HepG2 (cell line): ENCODE data around the gene CDK10. TPM values are rescaled to one million over a fixed set of nuclear protein-coding genes. Genes with fewer than 3 reads are reported as not detected.

Experiments
- ATAC-seq: fragments of 200-7000 bp; cut with Tn5 transposase; 3 replicates; pipeline ENCODE4 v1.9.1; 2020; ENCODE audit warnings: mild to moderate bottlenecking, moderate library complexity
- BruUV-seq: library from RNA; stranded (reverse); fragments of 400-500 nt; replicated peaks from 2 replicates; lab custom pipeline; 2021; lab: Mats Ljungman, UMichigan
- CTCF ChIA-PET: fragments of 300-600 bp; formaldehyde crosslinking; extraction: SDS; loops from one replicate; lab custom pipeline; 2021; ENCODE audit warnings: low total read pairs, inconsistent platforms, low intra/inter-chr PET ratio; lab: Yijun Ruan, JAX
- POLR2A ChIA-PET: fragments of 350-600 bp; sonication (Branson Sonifier 250); formaldehyde crosslinking; loops from one replicate; lab custom pipeline; 2020; ENCODE audit warnings: antibody characterized with exemption, inconsistent platforms; lab: Yijun Ruan, JAX
- DNase-seq: peaks from one replicate; pipeline ENCODE4 v3.0.0-alpha.2; 2015; ENCODE audit warnings: low spot score
- FAIRE-seq: peaks from 3 replicates; lab custom pipeline; 2011; peaks lifted over from hg19 to GRCh38; lab: Jason Lieb, UNC
- H2AFZ ChIP-seq: one replicate; pipeline ENCODE4 v1.6.1; 2011; ENCODE audit warnings: low read length, inconsistent platforms
- H3K27ac ChIP-seq: fragments of 300-600 bp; 3 replicates; pipeline ENCODE4 v1.8.0; 2011; ENCODE audit warnings: mixed run types, mild to moderate bottlenecking, mixed read lengths, low read length, inconsistent platforms; ENCODE audit not compliant: insufficient read depth; ENCODE audit errors: extremely low read length
- H3K27me3 ChIP-seq, 2 experiments: fragments of 200-600 bp in 1 of 2; 2 replicates in 1 of 2; 3 replicates in 1 of 2; pipeline versions ENCODE4 v1.6.0 to v1.8.0; 2011; ENCODE audit warnings: low read length in 2 of 2, mild to moderate bottlenecking in 2 of 2, moderate library complexity in 2 of 2, inconsistent platforms in 1 of 2; ENCODE audit not compliant: insufficient read depth in 2 of 2, control insufficient read depth in 1 of 2
- H3K36me3 ChIP-seq, 2 experiments: fragments of 200-600 bp in 1 of 2; replicated peaks in 1 of 2; 2 replicates in 1 of 2; 3 replicates in 1 of 2; pipeline versions ENCODE4 v1.5.1 to v1.8.0; 2011; ENCODE audit warnings: low read length in 2 of 2, inconsistent platforms in 1 of 2; ENCODE audit not compliant: insufficient read depth in 2 of 2, control insufficient read depth in 1 of 2
- H3K4me1 ChIP-seq: 2 replicates; pipeline ENCODE4 v1.5.1; 2012; ENCODE audit warnings: low read length, inconsistent platforms; ENCODE audit not compliant: insufficient read depth
- H3K4me2 ChIP-seq: 2 replicates; pipeline ENCODE4 v1.6.0; 2011; ENCODE audit warnings: low read depth, low read length, inconsistent platforms
- H3K4me3 ChIP-seq, 3 experiments: fragments of 200-600 bp in 1 of 3; sonication (generic), shearing (Covaris generic) in 1 of 3; replicated peaks in 1 of 3; 2 replicates each; pipeline ENCODE4 v1.5.1; 2011 to 2016; ENCODE audit warnings: low read length in 3 of 3, inconsistent platforms in 2 of 3, low read depth in 2 of 3, mild to moderate bottlenecking in 2 of 3, control low read depth in 1 of 3, mixed read lengths in 1 of 3; ENCODE audit not compliant: insufficient read depth in 1 of 3
- H3K79me2 ChIP-seq: one replicate; pipeline ENCODE4 v1.6.1; 2011; ENCODE audit warnings: low read length, inconsistent platforms; ENCODE audit not compliant: insufficient read depth
- H3K9ac ChIP-seq: 2 replicates; pipeline ENCODE4 v1.6.0; 2011; ENCODE audit warnings: mild to moderate bottlenecking, low read depth, low read length, inconsistent platforms; ENCODE audit not compliant: insufficient read depth
- H3K9me3 ChIP-seq: 2 replicates; pipeline ENCODE4 v1.5.1; 2012; ENCODE audit warnings: mild to moderate bottlenecking, low read length
- H4K20me1 ChIP-seq: 2 replicates; pipeline ENCODE4 v1.6.0; 2011; ENCODE audit warnings: inconsistent platforms, mild to moderate bottlenecking, low read length, moderate library complexity; ENCODE audit not compliant: insufficient read depth
- CEBPB ChIP-seq: IDR thresholded peaks from 2 replicates; pipeline ENCODE4 v1.6.1; 2011; ENCODE audit warnings: low read depth, low read length, improper control_type of control experiment, borderline replicate concordance
- GFI1 ChIP-seq: sonication (generic); formaldehyde crosslinking; IDR thresholded peaks from 2 replicates; pipeline ENCODE4 v1.5.0; 2020; ENCODE audit warnings: missing genetic modification reagents, mild to moderate bottlenecking, borderline replicate concordance
- MIER3 ChIP-seq: IDR thresholded peaks from 2 replicates; pipeline ENCODE4 v1.6.1; 2016; ENCODE audit warnings: missing compliant biosample characterization, borderline replicate concordance
- YEATS2 ChIP-seq: sonication (generic); formaldehyde crosslinking; IDR thresholded peaks from 2 replicates; pipeline ENCODE4 v1.4.0; 2020; ENCODE audit warnings: missing genetic modification reagents, borderline replicate concordance
- ZBTB20 ChIP-seq: sonication (generic); formaldehyde crosslinking; IDR thresholded peaks from 2 replicates; pipeline ENCODE4 v1.8.1; 2023; ENCODE audit warnings: missing genetic modification reagents, low read depth, mild to moderate bottlenecking, borderline replicate concordance
- ZC3H4 ChIP-seq: sonication (generic); formaldehyde crosslinking; IDR thresholded peaks from 2 replicates; pipeline ENCODE4 v1.4.0; 2020; ENCODE audit warnings: missing genetic modification reagents, borderline replicate concordance
- ZKSCAN1 ChIP-seq: fragments of 150-350 bp; IDR thresholded peaks from 2 replicates; pipeline ENCODE4 v1.6.1; 2014; ENCODE audit warnings: low read length
- ZNF350 ChIP-seq: sonication (generic); formaldehyde crosslinking; IDR thresholded peaks from 2 replicates; pipeline ENCODE4 v1.4.0; 2020; ENCODE audit warnings: mild to moderate bottlenecking, low read depth, missing genetic modification reagents, borderline replicate concordance
- ZNF44 ChIP-seq: sonication (generic); formaldehyde crosslinking; IDR thresholded peaks from 2 replicates; pipeline ENCODE4 v1.5.1; 2020; ENCODE audit warnings: mild to moderate bottlenecking, missing genetic modification reagents
- ZNF552 ChIP-seq: sonication (generic); formaldehyde crosslinking; IDR thresholded peaks from 2 replicates; pipeline ENCODE4 v1.9.0; 2022; ENCODE audit warnings: missing genetic modification reagents, mild to moderate bottlenecking, borderline replicate concordance
- ZNF614 ChIP-seq: IDR thresholded peaks from 2 replicates; pipeline ENCODE4 v1.6.1; 2018; ENCODE audit warnings: missing biosample characterization, missing genetic modification reagents, inconsistent platforms, borderline replicate concordance
- ZNF740 ChIP-seq: sonication (generic); formaldehyde crosslinking; IDR thresholded peaks from 2 replicates; pipeline ENCODE4 v1.4.0; 2020; ENCODE audit warnings: missing genetic modification reagents
- ZNF777 ChIP-seq: sonication (generic); formaldehyde crosslinking; IDR thresholded peaks from 2 replicates; pipeline ENCODE4 v1.4.0; 2020; ENCODE audit warnings: missing genetic modification reagents
- ZNF816 ChIP-seq: sonication (generic); formaldehyde crosslinking; IDR thresholded peaks from 2 replicates; pipeline ENCODE4 v1.8.0; 2022; ENCODE audit warnings: missing genetic modification reagents, mild to moderate bottlenecking, borderline replicate concordance
- WGBS: methylation state at CpG from one replicate; pipeline ENCODE4 v1.1.6; 2017; ENCODE audit warnings: low lambda C conversion rate; 5-methylcytosine and 5-hydroxymethylcytosine counted together
- in situ Hi-C: cut with HindIII; loops from 2 replicates; pipeline ENCODE4 v1.10.0; 2017; ENCODE audit warnings: low pct_unique_long_range_greater_than_20kb; ENCODE audit not compliant: extremely low pct_ligation_motif_present
- intact Hi-C: fragments of 100-400 bp; cut with micrococcal nuclease; formaldehyde crosslinking; loops from one replicate; pipeline ENCODE4 v1.10.0; 2022; ENCODE audit not compliant: unreplicated experiment
- polyA plus RNA-seq, 8 experiments: library from polyadenylated mRNA; depleted of rRNA in 3 of 8; stranded (reverse) in 7 of 8; unstranded in 1 of 8; fragments of >200 nt; fragmentation: Illumina TruSeq in 4 of 8; extraction: Trizol in 4 of 8; gene quantifications; 2 replicates each; pipeline versions ENCODE4 v1.2.1 to v1.2.3, GENCODE V29; 2011 to 2016; ENCODE audit warnings: low read depth in 4 of 8, missing spikeins in 1 of 8, mixed read lengths in 1 of 8; ENCODE audit not compliant: insufficient read depth in 1 of 8
- total RNA-seq, 5 experiments: library from RNA; depleted of rRNA; stranded (reverse); fragments of >200 nt; fragmentation: Illumina TruSeq; extraction: Trizol; gene quantifications; 2 replicates each; pipeline ENCODE4 v1.2.3, GENCODE V29; 2016; ENCODE audit warnings: low read depth in 1 of 5
- TF ChIP-seq, protein P1 (sequence below), 2 experiments: IDR thresholded peaks; 2 replicates each; pipeline ENCODE4 v1.6.1; 2011 to 2012; ENCODE audit warnings: low read length in 2 of 2, borderline replicate concordance in 1 of 2, low read depth in 1 of 2, mild to moderate bottlenecking in 1 of 2, moderate library complexity in 1 of 2

Gene CDK10
- total and polyA plus RNA-seq, 2 of the 13 experiments (the other 11 are each of a cell fraction or from before 2014, with no cell fraction given) = 2.5 to 3.9 TPM

GRCh38 chr16:89720813-89721545 lies 34.5 kb downstream of the CDK10 start, which contains the start of the genes VPS9D1 and ZNF276 (continued):
- TF ChIP-seq ZNF44 (CRISPR knock-in tag) (no peak), ZNF614 (CRISPR knock-in tag) (peak; percentile 62; the same call in 1 of the 2 replicates), GFI1 (CRISPR knock-in tag) (peak; percentile 25; the same call in 1 of the 2 replicates)

DNA sequence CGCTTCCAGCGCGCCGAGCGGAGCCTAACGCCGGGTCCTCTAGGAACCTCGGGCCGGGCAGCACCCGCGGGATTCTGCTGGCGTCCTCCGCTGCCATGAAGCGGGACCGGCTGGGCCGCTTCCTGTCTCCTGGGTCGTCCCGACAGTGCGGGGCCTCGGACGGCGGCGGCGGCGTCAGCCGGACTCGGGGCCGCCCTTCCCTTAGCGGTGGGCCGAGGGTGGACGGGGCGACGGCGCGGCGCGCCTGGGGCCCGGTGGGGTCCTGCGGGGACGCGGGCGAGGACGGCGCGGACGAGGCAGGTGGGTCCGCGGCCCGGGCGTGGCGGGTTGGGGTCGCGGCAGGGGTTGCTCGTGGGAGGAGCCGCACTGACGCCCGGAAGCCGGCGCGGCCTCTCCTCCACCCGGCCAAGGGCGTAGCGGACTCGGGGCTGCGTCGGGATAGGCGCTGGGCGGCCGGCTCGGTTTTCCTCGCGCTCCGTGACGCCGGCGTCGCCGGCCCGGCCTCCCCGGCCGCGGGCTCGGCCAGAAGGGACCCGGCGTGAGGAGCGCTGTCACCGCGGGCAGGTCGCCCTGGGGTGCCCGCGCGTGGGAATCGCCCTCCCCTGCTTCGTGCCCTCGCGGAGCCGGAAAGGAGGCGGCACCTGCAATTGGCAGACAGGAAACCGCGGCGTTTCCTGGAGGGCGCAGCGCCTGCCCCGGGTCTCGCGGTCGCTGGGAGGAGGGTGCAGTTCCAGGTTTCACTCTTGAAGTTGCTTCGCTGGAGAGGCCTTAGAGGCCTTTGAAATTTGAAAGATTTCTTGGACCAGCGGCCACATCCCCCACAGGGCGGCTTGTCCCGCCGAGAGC lies 35.3 kb downstream of the CDK10 start:
- ATAC-seq = peak; percentile 39
- peak overlapping the region; percentile 97 for H3K9ac ChIP-seq
- H3K4me3 ChIP-seq = peak overlapping the region; percentile 72 to 89 (median 82)
- peaks cover 18% of the 10 kb centered on the region for H3K79me2 ChIP-seq
- peak overlapping the region; percentile 97 for H3K27ac ChIP-seq
- BruUV-seq = no TSS peak
- in situ Hi-C loops (no loop called here), intact Hi-C loops (loop anchor here (1.0 kb wide), 1 partner anchor 15 kb away; no protein-coding TSS in a partner anchor)
- no peak for DNase-seq
- no peaks in the 10 kb centered on the region; a peak in 1 of 5 replicates for H3K27me3 ChIP-seq
- no peak for FAIRE-seq
- peaks cover 11 to 22% of the 10 kb centered on the region in 2 experiments for H3K36me3 ChIP-seq
- no peaks in the 10 kb centered on the region for H3K9me3 ChIP-seq
- H2AFZ ChIP-seq = no peak overlapping the region
- H3K4me2 ChIP-seq = peak overlapping the region; percentile 95
- 3% methylated on average over 37 of the region's 112 CpGs for WGBS
- H3K4me1 ChIP-seq = peaks cover 39% of the 10 kb centered on the region
- ChIA-PET CTCF (no interaction called here), POLR2A (no interaction called here)
- peaks cover 6% of the 10 kb centered on the region; the same call in 1 of the 2 replicates for H4K20me1 ChIP-seq
- no peak for TF ChIP-seq CEBPB
- TF ChIP-seq, protein P1, sequence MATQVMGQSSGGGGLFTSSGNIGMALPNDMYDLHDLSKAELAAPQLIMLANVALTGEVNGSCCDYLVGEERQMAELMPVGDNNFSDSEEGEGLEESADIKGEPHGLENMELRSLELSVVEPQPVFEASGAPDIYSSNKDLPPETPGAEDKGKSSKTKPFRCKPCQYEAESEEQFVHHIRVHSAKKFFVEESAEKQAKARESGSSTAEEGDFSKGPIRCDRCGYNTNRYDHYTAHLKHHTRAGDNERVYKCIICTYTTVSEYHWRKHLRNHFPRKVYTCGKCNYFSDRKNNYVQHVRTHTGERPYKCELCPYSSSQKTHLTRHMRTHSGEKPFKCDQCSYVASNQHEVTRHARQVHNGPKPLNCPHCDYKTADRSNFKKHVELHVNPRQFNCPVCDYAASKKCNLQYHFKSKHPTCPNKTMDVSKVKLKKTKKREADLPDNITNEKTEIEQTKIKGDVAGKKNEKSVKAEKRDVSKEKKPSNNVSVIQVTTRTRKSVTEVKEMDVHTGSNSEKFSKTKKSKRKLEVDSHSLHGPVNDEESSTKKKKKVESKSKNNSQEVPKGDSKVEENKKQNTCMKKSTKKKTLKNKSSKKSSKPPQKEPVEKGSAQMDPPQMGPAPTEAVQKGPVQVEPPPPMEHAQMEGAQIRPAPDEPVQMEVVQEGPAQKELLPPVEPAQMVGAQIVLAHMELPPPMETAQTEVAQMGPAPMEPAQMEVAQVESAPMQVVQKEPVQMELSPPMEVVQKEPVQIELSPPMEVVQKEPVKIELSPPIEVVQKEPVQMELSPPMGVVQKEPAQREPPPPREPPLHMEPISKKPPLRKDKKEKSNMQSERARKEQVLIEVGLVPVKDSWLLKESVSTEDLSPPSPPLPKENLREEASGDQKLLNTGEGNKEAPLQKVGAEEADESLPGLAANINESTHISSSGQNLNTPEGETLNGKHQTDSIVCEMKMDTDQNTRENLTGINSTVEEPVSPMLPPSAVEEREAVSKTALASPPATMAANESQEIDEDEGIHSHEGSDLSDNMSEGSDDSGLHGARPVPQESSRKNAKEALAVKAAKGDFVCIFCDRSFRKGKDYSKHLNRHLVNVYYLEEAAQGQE (IDR thresholded peaks at IDR 0.05; ENCODE audit: borderline replicate concordance in 1 of 2, low read depth in 1 of 2, low read length in 2 of 2) = no peak
- TF ChIP-seq ZKSCAN1 = no peak
- peak; percentile 78 for TF ChIP-seq ZNF777 (CRISPR knock-in tag)
- no peak for TF ChIP-seq YEATS2 (CRISPR knock-in tag)
- TF ChIP-seq ZBTB20 (CRISPR knock-in tag) = 0 out of 2 replicates have a peak, but pooled peaks have one; percentile 25
- TF ChIP-seq ZNF552 = 0 out of 2 replicates have a peak, but pooled peaks have one; percentile 3
- TF ChIP-seq ZNF350 (CRISPR knock-in tag) = no peak
- TF ChIP-seq MIER3 (CRISPR knock-in tag) = no peak
- TF ChIP-seq ZNF740 (CRISPR knock-in tag) = no peak
- no peak for TF ChIP-seq ZC3H4 (CRISPR knock-in tag)
- TF ChIP-seq ZNF816 (CRISPR knock-in tag) = 0 out of 2 replicates have a peak, but pooled peaks have one; percentile 9
